NOMO-1 treated with DMSO at 0.1 percent for 48 hours (cell line): ENCODE data around the gene CATSPER3.
A peak's percentile ranks its signal among the peaks of the same experiment; 100 is the strongest.

Experiments
- DNase-seq: peaks from one replicate; lab custom pipeline; 2025; ENCODE audit not compliant: unreplicated experiment; lab: John Stamatoyannopoulos, UW

The CATSPER3 gene

GRCh38 chr5:134967607-134968006, at the start of gene CATSPER3:
TSS of gene CATSPER3 (plus strand) at chr5:134967907. CDS start at chr5:134967992, 85 bp downstream.
- DNase-seq = no peak

GRCh38 chr5:134918861-134919260, 48.8 kb upstream of the CATSPER3 start:
- no peak for DNase-seq

- DNase-seq = no peak
These were observed 46.7 kb upstream of the CATSPER3 start for GRCh38 chr5:134920848-134921575.

GRCh38 chr5:134932508-134932907, 35.2 kb upstream of the CATSPER3 start:
- no peak for DNase-seq

- no peak for DNase-seq
These were observed 33.5 kb upstream of the CATSPER3 start for GRCh38 chr5:134934202-134934601.

- DNase-seq = no peak
These were observed 31.8 kb upstream of the CATSPER3 start for GRCh38 chr5:134935711-134936602.

GRCh38 chr5:134937526-134937925, 30.2 kb upstream of the CATSPER3 start:
- DNase-seq = no peak

DNA sequence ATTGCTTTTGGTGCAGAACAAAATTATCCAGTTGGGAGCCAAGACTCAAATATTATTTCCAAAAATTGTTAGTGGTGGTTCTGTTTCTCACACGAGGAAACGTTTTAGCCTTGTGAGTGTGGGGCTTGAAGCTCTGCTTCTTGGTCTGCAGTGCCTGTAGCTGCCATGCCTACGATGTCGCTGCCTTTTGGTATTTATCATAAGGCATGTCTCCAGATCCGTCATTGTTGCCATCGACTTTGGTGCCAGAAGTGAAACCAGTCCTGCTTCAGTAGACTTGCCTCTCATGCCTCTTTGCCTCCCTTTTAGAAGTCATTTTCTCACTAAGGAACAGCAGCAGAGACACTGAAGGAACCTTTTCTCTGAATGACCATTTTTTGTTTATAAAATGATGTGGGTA, 29.7 kb upstream of the CATSPER3 start:
- no peak for DNase-seq

GRCh38 chr5:134939500-134939899, 28.2 kb upstream of the CATSPER3 start:
- no peak for DNase-seq

- DNase-seq = no peak
These were observed 24.2 kb upstream of the CATSPER3 start for GRCh38 chr5:134943547-134943946.

- DNase-seq = peak; percentile 1
These were observed 23.1 kb upstream of the CATSPER3 start for GRCh38 chr5:134944630-134945029.

- DNase-seq = no peak
These were observed 22.7 kb upstream of the CATSPER3 start for GRCh38 chr5:134945041-134945440.

DNA sequence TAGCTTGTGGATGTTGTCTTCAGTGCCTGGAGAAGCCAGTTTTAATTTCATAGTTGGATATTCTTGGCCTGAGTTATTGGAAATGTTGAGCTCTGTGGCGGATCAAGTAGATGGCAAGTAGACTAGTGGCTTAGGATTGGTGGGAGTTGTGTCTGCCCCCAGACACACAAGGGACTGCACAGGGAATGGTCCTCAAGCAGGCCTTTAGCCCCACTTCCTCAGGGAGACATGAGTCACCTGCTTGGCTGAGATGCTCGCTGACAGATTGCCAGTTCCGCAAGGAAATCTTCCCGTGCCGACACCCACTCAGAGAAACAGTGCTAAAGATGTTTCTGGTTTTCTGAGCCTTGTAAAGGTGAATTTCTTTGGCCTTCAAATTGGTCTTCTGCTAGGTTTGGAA, 18.8 kb upstream of the CATSPER3 start:
- no peak for DNase-seq

DNA sequence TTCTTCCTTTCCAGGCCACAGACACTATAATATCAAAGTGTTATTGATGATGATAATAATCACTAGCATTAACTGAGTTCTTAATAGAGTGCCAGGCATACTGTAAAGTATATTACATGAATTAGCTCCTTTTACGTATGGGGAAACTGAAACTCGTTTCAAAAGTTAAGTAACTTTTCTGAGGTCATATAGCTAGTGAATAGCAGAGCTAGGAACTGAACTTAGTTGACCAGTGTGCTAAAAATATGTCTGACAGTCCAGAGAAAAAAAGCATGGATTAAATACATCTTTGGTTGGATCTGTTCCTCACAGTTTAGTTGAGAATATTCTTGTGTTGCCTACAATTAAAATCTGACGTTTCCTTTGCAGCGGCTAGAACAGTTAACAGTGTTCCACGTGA, 18.4 kb upstream of the CATSPER3 start:
- DNase-seq = no peak

DNA sequence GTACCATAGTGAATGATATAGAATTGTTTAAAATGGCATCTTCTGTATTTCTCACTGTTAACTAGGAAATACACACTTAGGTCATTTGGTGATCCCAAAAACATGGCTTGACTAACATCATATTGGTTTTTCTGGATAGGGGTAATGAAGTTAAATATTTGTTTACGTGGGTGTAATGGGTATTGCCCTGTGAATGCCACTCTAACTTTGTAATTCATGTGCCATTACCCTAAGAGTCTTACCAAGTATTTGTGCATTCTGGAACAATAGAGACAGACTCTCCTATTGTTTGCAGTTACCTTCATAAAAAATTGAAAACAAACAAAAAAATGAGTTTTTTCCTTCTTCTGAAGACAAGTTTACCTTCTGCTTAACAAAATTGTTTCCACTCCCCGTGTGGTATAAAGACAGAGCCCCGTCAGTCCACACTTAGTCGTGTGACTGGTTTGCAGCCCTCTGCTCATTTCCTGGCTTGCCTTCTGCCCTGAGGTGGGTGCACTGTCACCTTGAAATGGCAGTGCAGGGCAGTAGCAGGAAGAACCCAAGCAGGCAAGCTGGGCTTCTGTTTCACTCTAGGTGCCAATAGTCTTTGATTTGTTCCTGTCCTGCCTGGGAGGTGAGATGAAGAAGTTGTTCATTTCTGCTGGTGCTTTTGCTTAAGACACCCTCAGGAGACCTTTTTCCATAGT, 9.6 kb upstream of the CATSPER3 start:
- DNase-seq = no peak

DNA sequence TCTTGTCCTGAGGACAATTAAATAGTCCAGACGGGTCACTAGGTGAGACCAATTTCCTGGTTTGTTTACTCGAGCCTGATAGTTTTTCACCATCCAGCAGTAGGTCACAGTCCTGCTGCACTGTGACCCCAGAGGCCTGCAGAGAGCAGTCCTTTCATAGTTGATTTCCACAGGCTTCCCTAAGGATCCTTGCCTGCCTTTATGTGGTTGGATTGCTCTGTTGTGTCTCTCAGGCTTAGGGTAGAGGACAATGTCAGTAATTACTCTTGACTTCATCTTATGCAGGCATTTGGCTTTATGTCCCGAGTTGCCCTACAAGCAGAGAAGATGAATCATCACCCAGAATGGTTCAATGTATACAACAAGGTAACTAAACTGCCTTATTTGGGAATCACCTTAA, 9.0 kb upstream of the CATSPER3 start:
- no peak for DNase-seq

DNA sequence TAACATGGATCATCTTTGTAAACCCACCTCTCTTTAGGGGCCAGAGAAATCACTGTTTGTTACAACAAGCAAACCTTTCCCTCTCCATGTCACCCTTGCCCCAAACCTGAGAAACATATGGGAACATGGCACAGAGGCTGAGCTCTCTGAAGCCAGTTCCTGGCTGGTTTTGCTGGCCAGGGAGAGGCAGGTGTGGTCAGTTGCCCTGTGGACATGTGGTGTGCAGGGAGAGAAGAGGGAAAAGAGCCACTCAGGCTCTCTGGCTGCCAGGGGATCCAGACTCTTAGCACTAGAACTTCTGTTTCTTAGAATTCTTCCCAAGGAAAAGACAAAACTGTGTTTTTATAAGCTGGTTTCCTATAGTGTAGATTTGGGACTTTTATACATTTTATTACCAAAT, 4.6 kb upstream of the CATSPER3 start:
- DNase-seq = no peak

- DNase-seq = no peak
These were observed 3.1 kb upstream of the CATSPER3 start for GRCh38 chr5:134964359-134965270.

DNA sequence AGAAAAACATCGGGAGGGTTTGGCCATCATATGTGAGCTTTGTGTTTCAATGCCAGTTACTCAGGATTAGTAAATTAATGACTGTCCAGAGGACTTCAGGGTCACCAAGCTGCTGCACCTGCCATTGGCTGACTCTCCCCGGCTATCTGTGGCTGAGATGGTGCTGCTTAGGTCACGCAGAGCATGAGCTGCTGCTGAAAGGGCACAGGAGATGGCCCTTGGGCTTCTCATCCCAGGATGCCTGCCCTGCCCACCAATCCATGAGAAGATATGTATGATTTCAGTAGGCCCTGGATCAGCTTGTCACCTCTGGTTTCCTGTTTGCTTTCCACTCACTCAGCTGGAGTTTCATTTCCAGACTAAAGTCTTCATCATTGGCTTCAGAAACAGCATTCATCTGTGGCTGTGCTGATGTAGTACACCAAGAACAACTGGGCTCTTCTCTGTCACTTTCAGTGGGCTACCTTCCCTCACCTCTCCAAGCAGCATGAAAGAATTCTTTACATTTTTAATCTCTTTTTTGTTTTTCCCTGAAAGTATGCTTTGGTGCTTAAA, 2.4 kb upstream of the CATSPER3 start:
- DNase-seq = no peak

DNA sequence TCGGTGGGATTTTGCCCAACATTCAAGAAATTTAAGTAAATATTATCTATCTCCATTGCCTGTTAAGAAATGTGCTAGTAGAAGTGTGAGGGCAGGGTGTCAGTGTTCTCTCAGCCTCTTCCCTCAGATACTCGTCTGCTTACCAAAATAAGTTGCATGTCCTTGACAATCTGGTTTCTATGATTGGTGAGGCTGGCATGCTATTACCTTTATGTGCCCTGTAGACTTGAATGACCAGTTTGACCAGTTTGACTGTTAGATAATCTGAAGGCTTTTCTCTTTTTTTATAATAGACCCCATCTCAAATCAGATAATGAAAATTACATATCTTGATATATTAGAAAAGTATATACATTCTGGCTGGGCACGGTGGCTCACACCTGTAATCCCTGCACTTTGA, 348 bp downstream of the CATSPER3 start:
- no peak for DNase-seq
